Measurements from ENCODE around the gene PRKCH.

- TF ChIP-seq, protein P1, sequence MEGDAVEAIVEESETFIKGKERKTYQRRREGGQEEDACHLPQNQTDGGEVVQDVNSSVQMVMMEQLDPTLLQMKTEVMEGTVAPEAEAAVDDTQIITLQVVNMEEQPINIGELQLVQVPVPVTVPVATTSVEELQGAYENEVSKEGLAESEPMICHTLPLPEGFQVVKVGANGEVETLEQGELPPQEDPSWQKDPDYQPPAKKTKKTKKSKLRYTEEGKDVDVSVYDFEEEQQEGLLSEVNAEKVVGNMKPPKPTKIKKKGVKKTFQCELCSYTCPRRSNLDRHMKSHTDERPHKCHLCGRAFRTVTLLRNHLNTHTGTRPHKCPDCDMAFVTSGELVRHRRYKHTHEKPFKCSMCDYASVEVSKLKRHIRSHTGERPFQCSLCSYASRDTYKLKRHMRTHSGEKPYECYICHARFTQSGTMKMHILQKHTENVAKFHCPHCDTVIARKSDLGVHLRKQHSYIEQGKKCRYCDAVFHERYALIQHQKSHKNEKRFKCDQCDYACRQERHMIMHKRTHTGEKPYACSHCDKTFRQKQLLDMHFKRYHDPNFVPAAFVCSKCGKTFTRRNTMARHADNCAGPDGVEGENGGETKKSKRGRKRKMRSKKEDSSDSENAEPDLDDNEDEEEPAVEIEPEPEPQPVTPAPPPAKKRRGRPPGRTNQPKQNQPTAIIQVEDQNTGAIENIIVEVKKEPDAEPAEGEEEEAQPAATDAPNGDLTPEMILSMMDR (IDR thresholded peaks at IDR 0.05) = no peak
- no peak for TF ChIP-seq POLR2A (IDR thresholded peaks at IDR 0.05)
Measured at GRCh38 chr14:61468063-61468825, 146.9 kb downstream of the PRKCH start.
